ENCODE measurements around the gene ACKR3. TPM values are rescaled to one million over a fixed set of nuclear protein-coding genes. Genes with fewer than 3 reads are reported as not detected.

The ACKR3 gene
- total RNA-seq, 1 donor from 2014 or later, result 56.6 TPM

- no peaks in the 10 kb centered on the region for H3K9me3 Mint-ChIP-seq (ENCODE audit: low read depth)
- H3K27ac Mint-ChIP-seq (ENCODE audit: unreplicated experiment), result no peak overlapping the region
- no peaks in the 10 kb centered on the region for H3K4me1 Mint-ChIP-seq (ENCODE audit: low read depth)
- no peak for DNase-seq (ENCODE audit: low spot score)
- no peak for TF ChIP-seq CTCF (IDR thresholded peaks at IDR 0.05)
- no peaks in the 10 kb centered on the region for H3K36me3 Mint-ChIP-seq (ENCODE audit: low read depth)
- H3K4me3 Mint-ChIP-seq (ENCODE audit: unreplicated experiment), result no peak overlapping the region
- no peaks in the 10 kb centered on the region for H3K27me3 Mint-ChIP-seq (ENCODE audit: low read depth)
Observed at GRCh38 chr2:236629961-236630872, 60.6 kb downstream of the ACKR3 start.

GRCh38 chr2:236631281-236631855 is 61.7 kb downstream of the ACKR3 start:
- no peak for TF ChIP-seq CTCF (IDR thresholded peaks at IDR 0.05)
- Mint-ChIP-seq H3K27ac (ENCODE audit: unreplicated experiment) (no peak overlapping the region), H3K27me3 (ENCODE audit: low read depth) (no peaks in the 10 kb centered on the region), H3K9me3 (ENCODE audit: low read depth) (no peaks in the 10 kb centered on the region), H3K36me3 (ENCODE audit: low read depth) (no peaks in the 10 kb centered on the region), H3K4me1 (ENCODE audit: low read depth) (no peaks in the 10 kb centered on the region), H3K4me3 (ENCODE audit: unreplicated experiment) (no peak overlapping the region)
- no peak for DNase-seq (ENCODE audit: low spot score)

GRCh38 chr2:236631856-236632291 is 62.2 kb downstream of the ACKR3 start:
- no peak for DNase-seq (ENCODE audit: low spot score)
- Mint-ChIP-seq H3K9me3 (ENCODE audit: low read depth) (no peaks in the 10 kb centered on the region), H3K27me3 (ENCODE audit: low read depth) (no peaks in the 10 kb centered on the region), H3K4me3 (ENCODE audit: unreplicated experiment) (no peak overlapping the region), H3K27ac (ENCODE audit: unreplicated experiment) (no peak overlapping the region), H3K4me1 (ENCODE audit: low read depth) (no peaks in the 10 kb centered on the region), H3K36me3 (ENCODE audit: low read depth) (no peaks in the 10 kb centered on the region)
- no peak for TF ChIP-seq CTCF (IDR thresholded peaks at IDR 0.05)

Measured in chondrocyte (in vitro differentiated cells).